UCSD-AML1 (cell line): Measurements from ENCODE around the gene TMEM175.

ENCODE experiments used
- DNase-seq: peaks from one replicate; lab custom pipeline; 2025; ENCODE audit not compliant: unreplicated experiment; lab: John Stamatoyannopoulos, UW

Gene TMEM175

GRCh38 chr4:898869-899555, 33.2 kb upstream of the TMEM175 start:
- DNase-seq, result no peak

- DNase-seq, result no peak
Measured at GRCh38 chr4:899556-899906, 32.7 kb upstream of the TMEM175 start.

- DNase-seq, result no peak
Measured at GRCh38 chr4:900073-900472, 32.2 kb upstream of the TMEM175 start.

- no peak for DNase-seq
Measured at GRCh38 chr4:900721-901120, 31.5 kb upstream of the TMEM175 start.

- DNase-seq, result no peak
Measured at GRCh38 chr4:901192-901910, 30.9 kb upstream of the TMEM175 start.

GRCh38 chr4:903066-904046, 28.9 kb upstream of the TMEM175 start:
- no peak for DNase-seq

GRCh38 chr4:905485-906338, 26.5 kb upstream of the TMEM175 start:
- DNase-seq, result no peak

GRCh38 chr4:906339-907102, 25.7 kb upstream of the TMEM175 start:
- DNase-seq, result no peak

- no peak for DNase-seq
Measured at GRCh38 chr4:907103-907400, 25.2 kb upstream of the TMEM175 start.

GRCh38 chr4:907691-908425, 24.4 kb upstream of the TMEM175 start:
- DNase-seq, result no peak

- DNase-seq, result no peak
Measured at GRCh38 chr4:909131-909571, 23.1 kb upstream of the TMEM175 start.

GRCh38 chr4:909821-910220, 22.4 kb upstream of the TMEM175 start:
- DNase-seq, result no peak

GRCh38 chr4:910366-911091, 21.7 kb upstream of the TMEM175 start:
- DNase-seq, result no peak

GRCh38 chr4:911221-911751, 21.0 kb upstream of the TMEM175 start:
- no peak for DNase-seq

- no peak for DNase-seq
Measured at GRCh38 chr4:911871-912490, 20.3 kb upstream of the TMEM175 start.

- no peak for DNase-seq
Measured at GRCh38 chr4:912548-913279, 19.5 kb upstream of the TMEM175 start.

- no peak for DNase-seq
Measured at GRCh38 chr4:913280-913618, 19.0 kb upstream of the TMEM175 start.

GRCh38 chr4:914531-914930, 17.7 kb upstream of the TMEM175 start:
- no peak for DNase-seq
